Occipital lobe (tissue), 2 donors: ENCODE results near the gene MEFV. TPM values are rescaled to one million over a fixed set of nuclear protein-coding genes. Genes with fewer than 3 reads are reported as not detected.
A peak's percentile ranks its signal among the peaks of the same experiment; 100 is the strongest.
"Not testable (repeated sequence)": the region's sequence is repeated elsewhere in the genome, so short reads cannot be mapped to it uniquely, and the experiment has no call there.

Experiments
- DNase-seq: peaks from one replicate; lab custom pipeline; 2025; lab: John Stamatoyannopoulos, UW
- total RNA-seq: library from RNA; depleted of rRNA; stranded (reverse); fragments of >200 nt; gene quantifications from one replicate; pipeline ENCODE4 v1.2.3, GENCODE V29; 2014

Gene MEFV, protein sequence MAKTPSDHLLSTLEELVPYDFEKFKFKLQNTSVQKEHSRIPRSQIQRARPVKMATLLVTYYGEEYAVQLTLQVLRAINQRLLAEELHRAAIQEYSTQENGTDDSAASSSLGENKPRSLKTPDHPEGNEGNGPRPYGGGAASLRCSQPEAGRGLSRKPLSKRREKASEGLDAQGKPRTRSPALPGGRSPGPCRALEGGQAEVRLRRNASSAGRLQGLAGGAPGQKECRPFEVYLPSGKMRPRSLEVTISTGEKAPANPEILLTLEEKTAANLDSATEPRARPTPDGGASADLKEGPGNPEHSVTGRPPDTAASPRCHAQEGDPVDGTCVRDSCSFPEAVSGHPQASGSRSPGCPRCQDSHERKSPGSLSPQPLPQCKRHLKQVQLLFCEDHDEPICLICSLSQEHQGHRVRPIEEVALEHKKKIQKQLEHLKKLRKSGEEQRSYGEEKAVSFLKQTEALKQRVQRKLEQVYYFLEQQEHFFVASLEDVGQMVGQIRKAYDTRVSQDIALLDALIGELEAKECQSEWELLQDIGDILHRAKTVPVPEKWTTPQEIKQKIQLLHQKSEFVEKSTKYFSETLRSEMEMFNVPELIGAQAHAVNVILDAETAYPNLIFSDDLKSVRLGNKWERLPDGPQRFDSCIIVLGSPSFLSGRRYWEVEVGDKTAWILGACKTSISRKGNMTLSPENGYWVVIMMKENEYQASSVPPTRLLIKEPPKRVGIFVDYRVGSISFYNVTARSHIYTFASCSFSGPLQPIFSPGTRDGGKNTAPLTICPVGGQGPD
- 0.47 TPM for total RNA-seq

DNA sequence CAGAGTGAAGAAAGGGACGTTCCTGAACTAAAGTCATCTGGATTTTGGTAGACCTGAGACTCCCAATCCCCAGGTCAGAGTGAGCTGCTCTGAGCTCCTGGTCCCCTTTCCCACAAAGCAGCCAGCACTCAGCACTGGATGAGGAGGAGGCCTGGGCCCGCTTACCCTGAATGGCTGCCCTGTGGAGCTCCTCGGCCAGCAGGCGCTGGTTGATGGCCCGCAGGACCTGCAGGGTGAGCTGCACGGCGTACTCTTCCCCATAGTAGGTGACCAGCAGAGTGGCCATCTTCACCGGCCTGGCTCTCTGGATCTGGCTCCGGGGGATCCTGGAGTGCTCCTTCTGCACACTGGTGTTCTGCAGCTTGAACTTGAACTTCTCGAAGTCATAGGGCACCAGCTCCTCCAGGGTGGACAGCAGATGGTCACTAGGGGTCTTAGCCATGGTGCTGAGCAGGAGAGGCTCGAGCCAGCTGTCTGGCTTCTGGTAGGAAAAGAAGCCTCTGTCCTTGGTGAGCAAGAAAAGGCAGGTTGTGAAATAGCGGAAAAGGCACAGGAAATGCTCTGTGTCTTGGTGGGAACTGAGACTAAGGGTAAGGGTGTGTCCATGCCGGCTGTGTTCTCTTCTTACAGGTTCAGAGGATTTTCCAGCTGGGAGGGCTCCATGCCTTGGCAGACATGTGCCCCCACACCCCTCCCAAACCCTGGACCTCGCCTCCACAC is at the start of gene MEFV:
Gene MEFV, minus strand, starts transcription at position 488 of the 720 bp plus-strand sequence. Its CDS starts 46 bp downstream, at position 442.
- DNase-seq = no peak

DNA sequence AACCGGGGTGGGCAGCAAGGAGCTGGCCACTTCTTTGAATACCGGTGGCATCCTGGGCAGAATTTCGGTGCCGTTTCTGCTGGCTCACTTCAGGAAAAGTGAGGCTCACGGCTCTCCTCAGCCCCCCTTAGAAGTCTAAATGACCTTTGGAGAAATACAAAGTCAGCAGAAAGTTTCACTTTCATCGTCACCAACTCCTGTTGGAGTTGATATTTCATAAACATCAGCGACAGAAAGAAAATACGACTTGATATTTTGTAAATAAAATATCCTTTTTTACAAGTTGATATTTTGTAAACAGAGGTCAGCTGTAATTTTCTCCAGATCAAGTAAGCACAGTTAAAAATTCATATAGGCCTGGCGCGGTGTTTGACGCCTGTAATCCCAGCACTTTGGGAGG is 49.6 kb upstream of the MEFV start:
- DNase-seq = no peak

DNA sequence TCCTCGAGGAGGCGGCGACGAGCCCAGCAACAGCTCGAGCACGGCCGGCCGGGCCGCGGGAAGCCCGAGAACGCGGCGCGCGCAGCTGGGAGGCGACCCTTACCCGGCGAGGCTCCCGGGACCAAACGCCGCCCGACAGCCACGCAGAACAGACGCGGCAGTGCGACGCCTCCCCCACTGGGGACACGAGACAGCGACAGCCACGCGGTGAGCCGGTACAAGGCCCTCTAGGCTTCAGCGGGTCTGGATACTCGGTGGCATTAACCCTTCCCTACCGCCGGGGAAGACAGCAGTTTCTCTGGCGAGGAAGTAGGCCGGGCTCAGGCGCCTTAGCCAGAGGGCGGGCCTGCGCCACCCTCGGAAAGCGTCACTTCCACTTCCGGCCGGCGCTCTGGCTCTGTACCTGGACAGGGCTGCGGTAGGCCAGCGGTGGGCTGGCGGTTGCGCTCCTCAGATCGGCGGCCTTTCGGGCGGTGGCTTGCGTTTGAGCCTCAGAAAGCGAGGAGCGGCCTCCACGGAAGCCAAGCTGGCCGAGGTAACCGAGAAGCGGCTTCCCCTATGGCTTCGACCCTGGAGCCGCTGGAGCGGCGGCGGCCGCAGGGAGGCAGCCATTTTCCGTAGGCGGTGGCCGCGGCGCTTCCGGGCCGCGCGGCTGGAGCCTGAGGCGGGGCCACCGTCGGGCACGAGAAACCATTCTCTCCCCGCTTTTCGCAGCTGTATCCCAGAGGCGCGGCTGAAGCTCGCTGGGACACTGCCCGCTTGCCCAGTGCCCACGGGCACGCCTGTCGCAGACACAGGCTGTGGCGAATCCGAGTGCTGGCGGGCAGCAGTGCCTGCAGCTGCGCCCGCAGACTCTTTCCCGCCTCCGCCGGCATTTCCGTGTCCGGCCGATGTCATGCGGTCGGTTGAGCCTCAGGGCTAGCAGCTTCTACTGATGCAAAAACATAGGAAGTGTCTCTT is 49.0 kb upstream of the MEFV start, which contains the start of the genes TIGD7 and ZNF75A:
Gene TIGD7, minus strand, starts transcription at position 322 of the 960 bp plus-strand sequence. CDS start 4,816 bp downstream, outside the sequence.
Gene ZNF75A, plus strand, starts transcription at position 389 of the 960 bp plus-strand sequence. CDS start 2,932 bp downstream, outside the sequence.
- peak; percentile 92 for DNase-seq

DNA sequence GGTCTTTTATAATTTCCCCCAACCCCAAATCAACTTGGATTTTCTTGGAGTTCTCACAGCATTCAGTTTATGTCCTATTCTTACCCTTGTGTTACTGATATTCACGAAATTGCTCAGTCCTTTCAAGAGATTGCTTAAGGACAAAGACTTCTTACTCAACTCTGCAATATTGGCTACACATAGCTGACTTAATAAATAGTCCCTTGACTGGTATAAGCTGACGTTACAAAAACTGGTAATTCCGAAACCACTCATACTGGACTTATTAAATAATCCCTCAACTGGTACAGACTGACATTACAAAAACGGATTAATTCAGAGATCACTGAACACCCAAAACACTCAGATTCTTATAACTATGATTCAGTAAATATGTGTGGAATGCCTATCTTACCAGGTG is 47.9 kb upstream of the MEFV start:
- no peak for DNase-seq

DNA sequence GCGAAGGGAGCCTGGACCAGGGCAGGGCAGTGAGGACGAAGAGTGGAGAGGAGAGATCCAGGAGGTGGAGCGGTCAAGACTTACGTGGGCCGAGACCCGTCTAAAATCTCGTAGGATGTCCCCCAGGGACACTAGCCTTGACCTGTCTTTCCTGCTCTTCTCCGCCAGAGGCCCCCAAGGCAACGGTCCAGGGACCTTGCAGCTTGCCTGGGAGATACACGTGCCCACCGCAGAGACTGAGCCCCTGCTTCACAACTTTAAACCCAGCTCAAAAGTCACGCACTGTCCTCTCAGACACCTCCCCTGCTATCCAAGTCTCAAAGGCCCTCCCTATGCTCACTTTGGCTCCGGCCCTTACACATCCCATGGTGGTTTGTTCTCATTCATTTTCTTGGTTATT is 39.4 kb upstream of the MEFV start:
- no peak for DNase-seq

DNA sequence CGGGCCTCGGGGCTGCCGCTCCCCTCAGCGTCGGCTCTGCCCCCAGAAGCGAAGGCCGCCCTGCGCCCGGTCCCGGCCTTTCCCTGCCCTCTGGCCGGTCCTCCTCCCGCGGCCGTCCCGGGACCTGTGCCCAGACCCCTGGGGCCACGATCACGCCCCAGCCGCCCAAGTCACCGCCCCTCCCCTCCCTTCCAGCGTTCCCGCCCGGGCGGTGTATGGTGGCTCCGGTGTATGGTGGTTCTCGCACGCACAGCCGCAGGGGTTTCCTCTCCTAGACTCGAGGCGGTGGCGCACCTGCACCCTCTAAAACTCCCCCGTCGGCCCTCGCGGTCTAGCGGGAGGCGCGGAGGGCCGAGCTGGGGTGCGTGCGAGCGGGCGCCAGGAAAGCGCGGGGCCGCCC is 38.8 kb upstream of the MEFV start:
- DNase-seq = no peak

DNA sequence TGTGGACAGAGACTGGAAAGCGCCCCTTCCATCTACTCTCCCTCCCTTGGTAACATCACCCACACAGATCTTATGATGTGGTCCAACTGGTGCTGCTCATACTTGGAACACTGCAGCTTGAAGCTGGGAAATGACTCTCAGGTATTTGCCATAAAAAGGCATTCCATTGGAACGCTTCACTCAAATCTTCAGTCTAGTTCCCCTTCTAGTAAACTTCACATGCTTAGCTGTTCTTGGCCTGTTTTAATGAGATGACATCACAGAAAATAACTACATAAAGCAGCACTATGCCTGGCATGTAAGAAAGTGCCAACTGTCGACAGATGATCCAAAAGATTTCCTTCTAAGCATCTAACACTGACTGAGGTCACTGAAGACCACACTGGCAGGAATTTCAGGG is 36.2 kb upstream of the MEFV start:
- no peak for DNase-seq

DNA sequence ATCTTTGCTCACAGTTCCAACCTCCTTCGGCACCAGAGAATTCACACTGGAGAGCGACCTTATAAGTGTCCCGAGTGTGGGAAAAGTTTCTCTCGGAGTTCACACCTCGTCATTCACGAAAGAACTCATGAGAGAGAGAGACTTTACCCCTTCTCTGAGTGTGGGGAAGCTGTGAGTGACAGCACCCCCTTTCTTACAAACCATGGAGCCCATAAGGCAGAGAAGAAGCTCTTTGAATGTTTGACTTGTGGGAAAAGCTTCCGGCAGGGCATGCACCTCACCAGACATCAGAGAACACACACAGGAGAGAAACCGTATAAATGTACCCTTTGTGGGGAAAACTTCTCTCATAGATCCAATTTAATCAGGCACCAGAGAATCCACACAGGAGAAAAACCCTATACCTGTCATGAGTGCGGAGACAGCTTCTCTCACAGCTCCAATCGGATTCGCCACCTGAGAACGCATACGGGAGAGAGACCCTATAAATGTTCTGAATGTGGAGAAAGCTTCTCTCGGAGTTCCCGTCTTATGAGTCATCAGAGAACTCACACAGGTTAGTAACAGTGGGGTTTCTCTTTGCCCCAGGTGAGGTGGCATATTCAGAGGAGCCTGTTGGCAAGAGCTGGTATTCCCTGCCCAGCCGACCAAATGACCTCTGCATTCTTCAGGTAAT is 33.7 kb upstream of the MEFV start:
- no peak for DNase-seq

DNA sequence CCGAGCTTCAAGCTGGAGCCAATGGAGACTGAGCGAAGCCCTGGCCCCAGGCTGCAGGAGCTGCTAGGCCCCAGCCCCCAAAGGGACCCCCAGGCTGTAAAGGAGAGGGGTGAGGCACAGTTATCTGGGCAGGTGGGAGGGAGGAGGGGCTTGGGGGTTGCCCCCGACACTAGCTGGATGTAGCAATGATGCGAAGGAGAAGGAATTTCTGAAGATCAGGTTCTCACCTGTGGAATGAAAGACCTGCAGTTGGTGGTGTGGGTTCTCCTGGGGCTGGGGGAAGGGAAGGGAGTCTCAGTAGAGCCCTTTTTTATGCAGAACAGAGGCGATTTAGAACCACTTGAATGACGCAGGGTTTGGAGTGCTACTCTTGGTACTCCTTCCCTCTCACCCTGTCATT is 28.7 kb upstream of the MEFV start:
- DNase-seq = no peak

DNA sequence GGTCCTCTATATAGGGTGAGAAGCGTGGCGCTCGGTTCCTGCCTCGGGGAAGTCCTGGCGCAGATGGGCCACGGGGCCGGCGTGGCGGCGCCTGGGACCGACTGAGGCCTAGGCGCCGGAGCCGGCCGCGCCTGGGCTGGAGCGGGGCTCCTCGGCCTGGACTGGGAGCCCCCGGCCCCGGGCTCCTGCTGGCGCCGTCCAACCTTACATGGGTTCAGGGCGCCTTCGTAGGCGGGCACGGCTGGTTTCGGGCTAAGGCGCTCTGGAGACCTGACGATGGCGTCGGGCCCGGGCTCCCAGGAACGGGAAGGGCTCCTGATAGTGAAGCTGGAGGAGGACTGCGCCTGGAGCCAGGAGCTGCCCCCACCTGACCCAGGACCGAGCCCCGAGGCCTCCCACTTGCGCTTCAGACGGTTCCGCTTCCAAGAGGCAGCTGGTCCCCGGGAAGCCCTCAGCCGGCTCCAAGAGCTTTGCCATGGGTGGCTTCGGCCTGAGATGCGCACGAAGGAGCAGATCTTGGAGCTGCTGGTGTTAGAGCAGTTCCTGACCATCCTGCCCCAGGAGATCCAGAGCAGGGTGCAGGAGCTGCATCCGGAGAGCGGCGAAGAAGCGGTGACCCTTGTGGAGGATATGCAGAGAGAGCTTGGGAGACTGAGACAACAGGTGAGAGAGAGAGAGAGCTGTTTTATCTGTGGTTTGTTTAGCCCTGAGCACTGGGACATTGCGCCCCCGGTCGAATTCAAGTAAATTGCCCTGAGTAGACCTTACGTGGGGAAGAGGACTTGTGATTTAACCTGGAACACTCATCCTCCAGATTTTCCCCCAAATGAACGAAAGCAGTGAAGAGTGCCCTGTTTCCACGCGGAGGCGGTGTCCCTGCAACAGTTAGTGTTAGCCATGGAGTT is 27.4 kb upstream of the MEFV start:
- DNase-seq = no peak

DNA sequence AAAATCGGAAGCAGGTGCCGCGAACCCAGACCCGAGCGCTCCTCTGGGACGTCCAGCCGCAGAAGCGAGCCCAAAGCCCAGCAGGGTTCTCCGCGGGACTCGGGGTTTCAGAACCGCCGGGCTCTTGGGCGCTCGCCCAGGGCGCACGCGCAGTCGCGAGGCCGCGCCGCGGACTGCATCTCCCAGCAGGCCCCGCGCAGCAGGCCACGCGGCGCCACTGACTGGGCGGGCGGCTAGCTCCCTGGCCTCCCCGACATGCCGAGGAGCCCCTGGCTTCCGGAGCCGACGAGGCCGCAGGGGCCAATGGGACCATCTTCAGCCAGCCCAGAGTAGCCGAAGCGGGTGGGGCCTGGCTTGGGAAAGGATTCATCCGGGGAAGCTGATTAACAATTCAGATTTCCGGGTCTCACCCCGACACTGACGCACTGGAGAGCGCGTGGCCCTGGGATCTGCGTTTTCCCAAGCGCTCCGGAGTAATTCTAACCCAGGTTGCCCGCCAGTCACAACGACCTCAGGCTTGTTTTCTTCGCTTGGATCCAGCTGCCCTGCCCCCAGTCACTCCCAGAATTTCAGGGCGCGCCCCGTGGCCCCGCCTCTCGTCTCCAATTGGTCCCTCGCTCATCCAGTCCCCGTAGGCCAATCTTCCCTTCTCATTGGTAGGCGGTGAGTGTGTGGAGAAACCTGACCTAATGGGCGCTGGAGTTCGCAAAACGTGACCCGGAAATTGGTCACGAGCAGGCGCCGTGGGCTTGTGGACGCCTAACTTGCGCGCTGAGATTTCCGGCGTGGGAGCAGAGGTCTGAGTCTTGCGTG is 26.5 kb upstream of the MEFV start, which contains the start of gene ZNF263:
Gene ZNF263, plus strand, starts transcription at position 762 of the 813 bp plus-strand sequence. CDS start 328 bp downstream, outside the sequence.
- peak; percentile 98 for DNase-seq

DNA sequence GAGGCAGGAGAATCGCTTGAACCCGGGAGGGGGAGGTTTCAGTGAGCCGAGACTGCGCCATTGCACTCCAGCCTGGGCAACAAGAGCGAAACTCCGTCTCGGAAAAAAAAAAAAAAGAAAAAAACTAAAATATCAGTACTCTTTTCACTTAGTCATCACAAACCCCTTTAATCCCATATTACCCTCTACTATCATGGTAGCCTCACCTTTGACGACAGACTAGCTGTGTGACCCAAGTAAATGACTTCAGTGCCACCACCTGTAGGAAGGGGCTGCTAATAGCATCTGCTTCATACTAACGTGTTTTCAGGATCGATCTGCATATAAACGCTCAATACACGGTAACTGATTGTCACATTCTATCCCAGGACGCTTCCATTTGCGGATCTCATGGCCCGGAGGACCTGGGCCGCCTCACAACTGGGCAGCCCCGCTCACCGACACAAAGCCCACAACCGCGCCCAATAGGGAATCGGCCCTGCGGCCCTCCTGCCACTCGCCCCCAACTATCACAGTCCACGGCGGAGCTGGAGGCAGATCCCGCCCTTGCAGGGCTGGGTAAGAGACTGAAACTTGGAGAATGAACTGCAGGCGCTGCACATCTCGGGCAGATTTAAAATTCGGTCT is 25.8 kb upstream of the MEFV start:
- DNase-seq = no peak

DNA sequence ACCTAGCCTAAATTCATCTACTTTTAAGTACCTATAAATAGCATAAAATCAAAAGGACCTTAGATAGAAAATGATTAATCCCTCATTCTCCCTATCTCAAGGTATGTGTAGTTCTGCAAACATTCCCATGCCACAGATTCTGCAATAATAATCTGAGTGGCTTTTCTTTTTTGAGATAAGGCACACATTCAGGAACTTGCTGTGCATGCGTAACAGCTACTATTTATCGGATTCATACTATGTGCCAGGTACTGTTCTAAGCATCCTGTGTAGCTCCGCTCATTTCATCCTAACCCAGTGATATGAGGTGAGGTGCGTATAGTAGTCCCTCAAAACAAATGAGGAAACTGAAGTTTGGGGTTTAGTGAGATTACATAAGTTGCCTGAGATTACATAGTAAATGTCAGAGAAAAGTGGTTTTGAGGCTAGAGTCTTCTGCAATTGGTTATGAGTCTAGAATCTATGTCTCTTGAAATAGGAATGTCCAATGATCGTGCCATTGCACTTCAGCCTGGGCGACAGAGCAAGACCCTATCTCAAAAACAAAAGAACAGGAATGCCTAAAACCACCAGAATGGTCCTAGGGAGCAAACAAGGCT is 24.9 kb upstream of the MEFV start:
- no peak for DNase-seq

DNA sequence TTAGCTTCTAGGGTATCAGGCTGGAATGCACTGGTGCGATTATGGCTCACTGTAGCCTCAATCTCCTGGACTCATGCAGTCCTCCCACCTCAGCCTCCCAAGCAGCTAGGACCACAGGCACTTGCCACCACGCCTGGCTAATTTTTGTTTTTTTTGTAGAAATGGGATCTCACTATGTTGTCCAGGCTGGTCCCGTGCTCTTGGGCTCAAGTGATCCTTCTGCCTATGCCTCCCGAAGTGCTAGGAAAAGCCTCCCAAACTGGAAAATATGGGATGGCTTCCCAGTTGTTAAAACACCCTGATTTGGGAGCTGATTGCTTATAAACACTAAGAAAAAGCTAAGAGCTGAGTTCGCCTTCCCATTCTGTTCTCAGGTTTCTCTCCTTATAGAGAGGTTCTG is 20.2 kb upstream of the MEFV start:
- no peak for DNase-seq

DNA sequence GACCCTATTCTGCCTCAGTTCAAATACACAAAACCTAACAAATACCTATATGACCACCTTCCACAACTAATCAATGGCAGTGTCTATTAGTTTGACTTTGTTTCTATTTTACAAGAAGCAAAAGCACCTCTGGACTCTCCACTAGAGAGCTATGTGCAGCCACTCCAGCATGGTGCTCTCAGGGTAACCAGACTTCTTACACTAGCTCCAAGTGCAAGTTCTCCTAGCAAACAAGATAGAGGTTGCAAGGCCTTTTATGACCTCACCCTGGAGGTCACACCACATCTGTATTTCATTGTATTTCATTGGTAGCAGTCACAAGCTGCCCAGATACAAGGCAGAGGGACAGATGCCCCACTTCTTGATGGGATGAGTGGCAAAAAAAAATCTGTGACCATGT is 18.5 kb upstream of the MEFV start:
- no peak for DNase-seq

DNA sequence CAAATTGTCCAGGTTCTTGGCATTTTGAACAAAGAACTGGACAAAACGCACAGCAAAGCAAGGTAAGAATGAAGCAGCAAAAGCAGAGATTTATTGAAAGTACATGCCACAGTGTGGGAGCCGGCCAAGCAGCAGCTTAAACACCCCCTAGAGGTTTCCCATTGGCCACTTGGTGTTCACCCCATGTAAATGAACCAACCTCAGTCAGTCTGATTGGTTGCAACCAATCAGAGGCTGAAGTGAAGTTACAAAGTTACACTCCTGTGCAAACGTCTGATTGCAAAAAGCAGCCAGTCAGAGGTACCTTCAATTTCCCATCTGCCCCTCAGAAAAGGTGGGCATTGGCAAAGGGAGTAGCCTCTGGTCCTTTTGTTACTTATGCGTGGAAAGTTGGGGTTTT is 18.1 kb upstream of the MEFV start:
- DNase-seq = no peak

DNA sequence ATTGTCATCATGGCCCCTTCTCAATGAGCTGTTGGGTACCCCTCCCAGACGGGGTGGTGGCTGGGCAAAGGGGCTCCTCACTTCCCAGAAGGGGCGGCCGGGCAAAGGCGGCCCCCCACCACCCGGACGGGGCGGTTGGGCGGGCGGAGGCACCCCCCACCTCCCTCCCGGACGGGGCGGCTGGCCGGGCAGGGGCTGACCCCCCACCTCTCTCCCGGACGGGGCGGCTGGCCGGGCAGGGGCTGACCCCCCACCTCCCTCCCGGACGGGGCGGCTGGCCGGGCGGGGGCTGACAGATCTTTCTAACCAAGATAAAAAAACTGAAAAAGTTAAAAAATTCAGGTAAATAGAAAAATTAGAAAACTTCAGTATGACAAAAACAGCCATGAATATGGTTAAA is 14.8 kb upstream of the MEFV start:
- DNase-seq = not testable (repeated sequence)
